Endothelial cell of umbilical vein (primary cell): ENCODE measurements around the gene TMPRSS12.

ENCODE experiments used
- EZH2 ChIP-seq: IDR thresholded peaks from 2 replicates; pipeline ENCODE4 v1.6.1; 2012; ENCODE audit warnings: borderline replicate concordance, low read depth, mild to moderate bottlenecking, moderate library complexity, low read length, inconsistent platforms; ENCODE audit not compliant: severe bottlenecking
- JUN ChIP-seq: IDR thresholded peaks from 2 replicates; pipeline ENCODE4 v1.6.1; 2011; ENCODE audit warnings: borderline replicate concordance, low read depth; ENCODE audit not compliant: insufficient read length, insufficient read depth
- MYC ChIP-seq: IDR thresholded peaks from one replicate; pipeline ENCODE4 v1.6.1; 2011; ENCODE audit warnings: mild to moderate bottlenecking, low read depth, low read length
- POLR2A ChIP-seq: IDR thresholded peaks from 2 replicates; pipeline ENCODE4 v1.6.1; 2012; ENCODE audit warnings: low read depth, mild to moderate bottlenecking, control low read depth, low read length
- POLR2AphosphoS5 ChIP-seq: IDR thresholded peaks from 2 replicates; pipeline ENCODE4 v1.6.1; 2012; ENCODE audit warnings: low read depth, mild to moderate bottlenecking, control low read depth, low read length, moderate library complexity; ENCODE audit not compliant: insufficient read depth
- TF ChIP-seq, protein P1 (sequence below), 2 donors: IDR thresholded peaks; 1 replicate in 1 of 2; 2 replicates in 1 of 2; pipeline ENCODE4 v1.5.1; 2011; ENCODE audit warnings: low read length in 2 of 2, mild to moderate bottlenecking in 2 of 2, moderate library complexity in 2 of 2, control low read depth in 1 of 2, inconsistent platforms in 1 of 2, low read depth in 1 of 2; ENCODE audit not compliant: insufficient read depth in 1 of 2; ENCODE audit errors: extremely low read depth in 1 of 2

DNA sequence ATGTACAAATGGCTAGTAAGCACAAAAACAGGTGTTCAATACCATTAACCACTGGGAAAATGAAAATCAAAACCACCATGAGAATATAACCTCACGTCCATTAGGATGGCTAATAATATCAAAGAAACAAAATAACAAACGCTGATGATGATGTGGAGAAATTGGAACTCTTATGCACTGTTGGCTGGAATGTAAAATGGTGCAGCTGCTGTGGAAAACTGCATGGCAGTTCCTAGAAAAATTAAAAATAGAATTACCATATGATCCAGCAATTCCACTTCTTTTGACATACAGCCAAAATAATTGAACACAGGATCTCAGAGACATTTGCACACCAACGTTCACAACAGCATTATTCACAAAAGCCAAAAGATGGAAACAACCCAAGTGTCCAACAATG, 51.5 kb downstream of the TMPRSS12 start:
- TF ChIP-seq, protein P1, sequence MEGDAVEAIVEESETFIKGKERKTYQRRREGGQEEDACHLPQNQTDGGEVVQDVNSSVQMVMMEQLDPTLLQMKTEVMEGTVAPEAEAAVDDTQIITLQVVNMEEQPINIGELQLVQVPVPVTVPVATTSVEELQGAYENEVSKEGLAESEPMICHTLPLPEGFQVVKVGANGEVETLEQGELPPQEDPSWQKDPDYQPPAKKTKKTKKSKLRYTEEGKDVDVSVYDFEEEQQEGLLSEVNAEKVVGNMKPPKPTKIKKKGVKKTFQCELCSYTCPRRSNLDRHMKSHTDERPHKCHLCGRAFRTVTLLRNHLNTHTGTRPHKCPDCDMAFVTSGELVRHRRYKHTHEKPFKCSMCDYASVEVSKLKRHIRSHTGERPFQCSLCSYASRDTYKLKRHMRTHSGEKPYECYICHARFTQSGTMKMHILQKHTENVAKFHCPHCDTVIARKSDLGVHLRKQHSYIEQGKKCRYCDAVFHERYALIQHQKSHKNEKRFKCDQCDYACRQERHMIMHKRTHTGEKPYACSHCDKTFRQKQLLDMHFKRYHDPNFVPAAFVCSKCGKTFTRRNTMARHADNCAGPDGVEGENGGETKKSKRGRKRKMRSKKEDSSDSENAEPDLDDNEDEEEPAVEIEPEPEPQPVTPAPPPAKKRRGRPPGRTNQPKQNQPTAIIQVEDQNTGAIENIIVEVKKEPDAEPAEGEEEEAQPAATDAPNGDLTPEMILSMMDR (IDR thresholded peaks at IDR 0.05; ENCODE audit: extremely low read depth in 1 of 2, insufficient read depth in 1 of 2, low read depth in 1 of 2, low read length in 2 of 2): no peak
- TF ChIP-seq EZH2 (no peak), JUN (no peak), POLR2A (no peak), POLR2AphosphoS5 (no peak), MYC (no peak)
